Nephron (organoid): Measurements from ENCODE around the gene SNX5.

Experiments used
- H3K27ac Mint-ChIP-seq, 3 experiments: 2 replicates each; pipeline ENCODE4 v1.8.0; 2020; ENCODE audit warnings: mixed read lengths in 3 of 3, mild to moderate bottlenecking in 2 of 3, moderate library complexity in 1 of 3
- H3K27me3 Mint-ChIP-seq: 2 replicates; pipeline ENCODE4 v1.8.0; 2021; ENCODE audit warnings: low read depth, mild to moderate bottlenecking, moderate library complexity, mixed read lengths
- H3K36me3 Mint-ChIP-seq: 2 replicates; pipeline ENCODE4 v1.8.0; 2020; ENCODE audit warnings: low read depth, mixed read lengths
- H3K4me1 Mint-ChIP-seq: 2 replicates; pipeline ENCODE4 v1.8.0; 2020; ENCODE audit warnings: mixed read lengths
- H3K4me3 Mint-ChIP-seq, 3 experiments: 2 replicates each; pipeline ENCODE4 v1.8.0; 2020; ENCODE audit warnings: mild to moderate bottlenecking in 3 of 3, mixed read lengths in 3 of 3, moderate library complexity in 2 of 3
- H3K9me3 Mint-ChIP-seq: 2 replicates; pipeline ENCODE4 v1.8.0; 2020; ENCODE audit warnings: mixed read lengths
- CTCF ChIP-seq, 3 experiments: fragments of 200-600 bp; sonication (generic); IDR thresholded peaks; one replicate each; pipeline ENCODE4 v1.5.0; 2021; ENCODE audit warnings: antibody characterized with exemption in 3 of 3; ENCODE audit not compliant: unreplicated experiment in 3 of 3

Gene SNX5

DNA sequence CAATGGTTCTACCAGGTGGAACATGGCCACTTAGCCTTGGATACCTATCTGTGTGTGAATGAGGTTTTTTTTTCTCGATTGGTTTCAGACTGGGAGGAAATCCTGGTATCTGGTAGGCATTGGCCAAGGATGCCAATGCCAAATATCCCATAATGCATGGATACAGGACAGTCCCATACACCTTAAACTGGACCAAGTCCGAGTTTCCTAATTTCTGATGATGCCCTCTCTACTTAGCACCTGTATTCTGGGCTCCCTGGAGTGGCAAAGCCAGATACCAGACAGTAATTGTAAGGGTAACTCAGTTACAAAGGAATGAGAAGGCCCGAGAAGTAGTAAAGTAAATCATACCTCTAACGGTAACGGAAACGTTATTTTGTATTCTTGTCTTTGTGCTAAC, 17.9 kb downstream of the SNX5 start:
- no peaks in the 10 kb centered on the region for H3K27me3 Mint-ChIP-seq
- no peak overlapping the region for H3K27ac Mint-ChIP-seq
- H3K36me3 Mint-ChIP-seq = peaks cover 98% of the 10 kb centered on the region

DNA sequence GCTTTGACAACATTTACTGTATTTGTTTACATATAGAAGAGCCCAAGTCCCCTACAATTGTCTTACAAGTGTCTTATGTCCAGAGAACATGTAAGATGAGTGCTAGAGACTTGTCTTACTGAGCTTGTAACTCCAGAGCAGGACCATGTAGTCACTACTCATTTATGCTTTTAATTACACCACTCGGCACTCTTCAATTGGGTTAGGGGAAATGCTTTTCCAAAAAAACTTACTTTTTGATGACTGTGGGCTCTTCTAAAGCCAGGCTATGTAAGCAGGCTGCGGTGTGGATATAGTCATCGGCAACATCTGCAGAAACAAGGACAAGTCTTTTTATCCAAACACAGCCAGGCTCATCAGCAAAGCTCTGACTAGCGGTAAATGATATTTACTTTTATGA, 18.7 kb downstream of the SNX5 start:
- H3K4me3 Mint-ChIP-seq = no peak overlapping the region
- peaks cover under 1% of the 10 kb centered on the region for H3K4me1 Mint-ChIP-seq
- no peak overlapping the region for H3K27ac Mint-ChIP-seq
- no peaks in the 10 kb centered on the region for H3K27me3 Mint-ChIP-seq
- TF ChIP-seq CTCF (IDR thresholded peaks at IDR 0.05; ENCODE audit: unreplicated experiment in 3 of 3) = no peak
- peaks cover 98% of the 10 kb centered on the region for H3K36me3 Mint-ChIP-seq
- H3K9me3 Mint-ChIP-seq = no peaks in the 10 kb centered on the region

More for the DNA sequence above, 17.9 kb downstream of the SNX5 start:
- TF ChIP-seq CTCF (IDR thresholded peaks at IDR 0.05; ENCODE audit: unreplicated experiment in 3 of 3) = no peak
- Mint-ChIP-seq H3K4me3 (no peak overlapping the region), H3K9me3 (no peaks in the 10 kb centered on the region), H3K4me1 (peaks cover 5% of the 10 kb centered on the region)

GRCh38 chr20:17948442-17948841, 20.2 kb downstream of the SNX5 start:
- TF ChIP-seq CTCF (IDR thresholded peaks at IDR 0.05; ENCODE audit: unreplicated experiment in 3 of 3) = no peak
- Mint-ChIP-seq H3K27me3 (no peaks in the 10 kb centered on the region), H3K4me1 (no peaks in the 10 kb centered on the region), H3K4me3 (no peak overlapping the region), H3K36me3 (peaks cover 98% of the 10 kb centered on the region), H3K27ac (no peak overlapping the region), H3K9me3 (no peaks in the 10 kb centered on the region)

GRCh38 chr20:17947474-17947815, 21.1 kb downstream of the SNX5 start:
- H3K4me1 Mint-ChIP-seq = no peaks in the 10 kb centered on the region
- H3K36me3 Mint-ChIP-seq = peaks cover 96% of the 10 kb centered on the region
- no peaks in the 10 kb centered on the region for H3K9me3 Mint-ChIP-seq
- no peak overlapping the region for H3K27ac Mint-ChIP-seq
- no peak for TF ChIP-seq CTCF (IDR thresholded peaks at IDR 0.05; ENCODE audit: unreplicated experiment in 3 of 3)
- H3K4me3 Mint-ChIP-seq = no peak overlapping the region
- H3K27me3 Mint-ChIP-seq = no peaks in the 10 kb centered on the region

DNA sequence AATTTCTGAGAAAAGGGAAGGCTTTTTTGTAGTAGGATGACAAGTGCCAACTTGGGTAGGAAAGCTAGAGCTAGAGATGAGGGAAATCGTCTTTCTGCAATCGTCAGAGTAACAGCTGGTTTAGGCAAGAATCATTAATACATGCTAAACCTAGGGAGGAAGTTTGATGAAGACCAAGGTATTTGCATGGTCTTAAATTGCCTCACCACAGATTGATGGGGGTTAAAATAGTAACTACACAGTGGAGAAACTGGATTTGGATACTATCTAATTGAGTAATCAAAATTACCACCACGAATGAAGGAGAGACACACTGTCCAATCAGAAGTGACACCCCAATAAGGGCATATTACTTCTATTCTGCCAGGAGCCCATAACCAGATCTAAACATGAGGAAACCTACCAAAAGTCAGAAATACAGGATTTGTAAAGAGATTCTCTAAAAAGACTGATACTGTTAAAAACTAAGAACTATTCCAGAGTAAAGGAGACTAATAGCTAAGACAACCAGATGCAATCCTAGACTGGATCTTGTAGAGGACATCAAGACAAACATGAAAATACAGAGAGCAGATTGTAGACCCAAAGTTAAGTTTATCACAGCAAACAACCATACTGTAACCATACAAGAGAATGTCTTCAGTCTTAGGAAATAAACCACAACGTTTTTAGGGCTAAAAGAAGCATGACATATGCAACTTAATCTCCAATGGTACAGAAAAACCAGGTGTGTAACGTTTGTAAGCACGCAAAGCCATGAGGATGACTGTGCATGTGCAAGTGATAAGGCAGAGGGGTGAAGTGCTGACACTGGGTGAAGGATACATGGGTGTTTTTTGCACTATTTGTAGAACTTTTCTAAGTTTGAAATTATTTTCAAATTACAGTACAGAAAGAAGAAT, 21.8 kb downstream of the SNX5 start:
- Mint-ChIP-seq H3K9me3 (no peaks in the 10 kb centered on the region), H3K4me3 (no peak overlapping the region), H3K4me1 (peaks cover 1% of the 10 kb centered on the region), H3K36me3 (peaks cover 95% of the 10 kb centered on the region), H3K27me3 (no peaks in the 10 kb centered on the region), H3K27ac (no peak overlapping the region)
- TF ChIP-seq CTCF (IDR thresholded peaks at IDR 0.05; ENCODE audit: unreplicated experiment in 3 of 3) = no peak

GRCh38 chr20:17946040-17946439, 22.6 kb downstream of the SNX5 start:
- no peak for TF ChIP-seq CTCF (IDR thresholded peaks at IDR 0.05; ENCODE audit: unreplicated experiment in 3 of 3)
- H3K9me3 Mint-ChIP-seq = no peaks in the 10 kb centered on the region
- no peaks in the 10 kb centered on the region for H3K27me3 Mint-ChIP-seq
- no peak overlapping the region for H3K4me3 Mint-ChIP-seq
- peaks cover 95% of the 10 kb centered on the region for H3K36me3 Mint-ChIP-seq
- no peak overlapping the region for H3K27ac Mint-ChIP-seq
- peaks cover 4% of the 10 kb centered on the region for H3K4me1 Mint-ChIP-seq
